Measurements from ENCODE around the gene UNC13C.

- TF ChIP-seq EP300 (IDR thresholded peaks at IDR 0.05) (no peak), POLR2A (IDR thresholded peaks at IDR 0.05) (no peak)
Measured at GRCh38 chr15:54605556-54605955, 627.3 kb downstream of the UNC13C start.
